ENCODE data around the gene TRPV2. TPM values are rescaled to one million over a fixed set of nuclear protein-coding genes. Genes with fewer than 3 reads are reported as not detected.
"Not testable (repeated sequence)": the region's sequence is repeated elsewhere in the genome, so short reads cannot be mapped to it uniquely, and the experiment has no call there.

TRPV2 gene
- polyA plus RNA-seq, 10 donors = 3.9 to 7.2 (median 5.8) TPM

DNA sequence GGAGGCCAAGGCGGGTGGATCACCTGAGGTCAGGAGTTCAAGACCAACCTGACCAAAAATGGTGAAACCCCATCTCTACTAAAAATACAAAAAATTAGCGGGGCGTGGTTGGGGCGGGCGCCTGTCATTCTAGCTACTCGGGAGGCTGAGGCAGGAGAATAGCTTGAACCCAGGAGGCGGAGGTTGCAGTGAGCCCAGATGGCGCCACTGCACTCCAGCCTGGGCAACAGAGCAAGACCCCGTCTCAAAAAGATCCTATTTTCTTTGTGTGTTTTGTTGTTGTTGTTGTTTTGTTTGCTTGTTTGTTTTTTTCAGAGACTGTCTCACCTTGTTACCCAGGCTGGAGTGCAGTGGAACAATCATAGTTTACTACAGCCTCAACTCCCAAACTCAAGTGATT, 11.5 kb upstream of the TRPV2 start:
- not testable (repeated sequence) for DNase-seq

- peak in 1 of 3 donors; percentile 82 for DNase-seq
Measured at GRCh38 chr17:16406742-16407674, 8.4 kb upstream of the TRPV2 start.

- peak; percentile 41 to 79 (median 76) for DNase-seq
Measured at GRCh38 chr17:16407911-16408588, 7.3 kb upstream of the TRPV2 start.

DNA sequence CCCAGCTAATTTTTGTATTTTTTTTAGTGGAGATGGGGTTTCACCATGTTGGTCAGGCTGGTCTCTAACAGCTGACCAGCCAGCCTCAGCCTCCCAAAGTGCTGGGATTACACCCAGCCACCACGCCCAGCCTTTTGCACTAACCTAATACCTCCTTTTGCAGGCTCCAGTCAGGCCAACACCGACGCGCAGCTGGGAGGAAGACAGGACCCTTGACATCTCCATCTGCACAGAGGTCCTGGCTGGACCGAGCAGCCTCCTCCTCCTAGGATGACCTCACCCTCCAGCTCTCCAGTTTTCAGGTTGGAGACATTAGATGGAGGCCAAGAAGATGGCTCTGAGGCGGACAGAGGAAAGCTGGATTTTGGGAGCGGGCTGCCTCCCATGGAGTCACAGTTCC, 2.0 kb downstream of the TRPV2 start:
- DNase-seq = no peak

DNA sequence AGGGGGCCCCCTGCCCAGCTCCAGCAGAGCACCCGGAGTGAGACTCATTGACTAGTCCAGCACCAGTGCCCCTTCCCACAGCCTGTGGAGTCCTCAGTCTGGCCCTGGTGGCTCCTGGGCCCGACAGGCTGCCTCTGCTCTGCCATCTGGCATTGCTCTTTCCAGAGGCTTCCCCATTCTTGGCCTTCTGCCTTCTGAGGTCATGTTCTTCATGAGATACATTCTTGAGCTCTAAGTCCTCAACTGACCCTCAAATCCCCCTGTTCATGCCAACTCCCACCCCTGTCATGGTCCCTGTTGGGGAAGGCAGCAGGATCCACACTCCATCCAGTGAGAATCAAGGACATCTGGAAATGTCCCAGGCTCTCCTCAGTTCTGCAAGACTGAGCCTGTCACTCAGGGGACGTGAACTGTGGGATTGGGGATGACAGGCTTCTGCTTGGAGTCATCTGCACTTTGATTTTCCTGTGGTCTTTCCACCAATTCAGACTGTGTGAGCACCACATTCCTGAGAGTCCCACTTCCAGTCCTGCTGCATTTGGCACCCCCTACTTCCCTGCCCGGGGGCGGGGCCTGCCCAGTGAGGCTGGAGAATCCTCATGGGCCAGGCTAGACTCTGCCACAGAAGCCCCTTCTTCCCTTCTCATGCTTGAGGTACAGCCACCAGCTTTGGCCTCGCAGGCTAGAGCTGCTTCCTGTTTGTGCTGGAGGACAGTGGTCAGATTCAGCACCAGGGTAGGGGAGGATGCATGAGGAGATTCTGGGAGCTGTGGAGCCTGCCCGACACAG, 2.7 kb downstream of the TRPV2 start:
- DNase-seq = no peak

DNA sequence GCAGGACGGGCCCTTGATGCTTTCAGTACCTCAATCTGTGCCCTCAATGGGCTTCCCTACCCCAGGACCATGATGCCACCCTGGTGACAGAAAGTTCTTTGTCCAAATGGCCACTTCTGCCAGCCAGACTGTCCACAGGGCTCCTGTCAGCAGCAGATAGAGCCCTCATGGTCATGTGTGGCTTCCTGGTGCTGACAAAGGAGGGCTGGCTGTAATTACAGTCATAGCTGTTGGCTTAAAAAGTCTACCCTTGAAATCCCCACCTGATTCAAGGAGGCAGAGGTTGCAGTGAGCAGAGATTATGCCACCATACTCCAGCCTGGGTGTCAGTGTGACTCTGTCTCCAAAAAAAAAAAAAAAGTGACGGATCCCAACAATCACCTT, 3.3 kb downstream of the TRPV2 start:
- DNase-seq = no peak

- DNase-seq = peak in 1 of 3 donors; percentile 73
Measured at GRCh38 chr17:16419074-16419928, 3.9 kb downstream of the TRPV2 start.

DNA sequence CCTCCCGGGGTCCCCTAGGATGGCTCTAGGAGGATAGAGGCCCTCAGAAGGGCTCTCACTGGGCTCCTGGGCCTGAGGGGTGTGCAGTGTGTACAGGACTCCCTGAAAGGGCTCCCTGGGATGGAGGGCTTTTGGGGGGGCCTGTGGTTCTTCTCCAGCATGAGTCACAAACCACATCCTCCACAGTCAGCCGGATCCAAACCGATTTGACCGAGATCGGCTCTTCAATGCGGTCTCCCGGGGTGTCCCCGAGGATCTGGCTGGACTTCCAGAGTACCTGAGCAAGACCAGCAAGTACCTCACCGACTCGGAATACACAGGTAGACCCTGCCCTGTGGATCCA, 4.5 kb downstream of the TRPV2 start:
- DNase-seq = peak in 1 of 3 donors; percentile 57

DNA sequence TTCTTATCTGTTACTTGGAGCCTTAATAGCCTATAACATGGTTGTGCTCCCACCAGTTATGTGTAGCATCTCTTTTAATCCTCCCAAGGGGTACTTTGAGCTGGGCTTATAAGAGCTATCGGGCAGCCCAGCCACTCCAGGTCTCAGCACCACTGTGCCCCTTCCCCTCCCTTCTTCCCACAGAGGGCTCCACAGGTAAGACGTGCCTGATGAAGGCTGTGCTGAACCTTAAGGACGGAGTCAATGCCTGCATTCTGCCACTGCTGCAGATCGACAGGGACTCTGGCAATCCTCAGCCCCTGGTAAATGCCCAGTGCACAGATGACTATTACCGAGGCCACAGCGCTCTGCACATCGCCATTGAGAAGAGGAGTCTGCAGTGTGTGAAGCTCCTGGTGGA, 7.0 kb downstream of the TRPV2 start:
- no peak for DNase-seq

GRCh38 chr17:16423226-16423872, 8.0 kb downstream of the TRPV2 start:
- no peak for DNase-seq

GRCh38 chr17:16425202-16425601, 9.8 kb downstream of the TRPV2 start:
- DNase-seq = no peak

DNA sequence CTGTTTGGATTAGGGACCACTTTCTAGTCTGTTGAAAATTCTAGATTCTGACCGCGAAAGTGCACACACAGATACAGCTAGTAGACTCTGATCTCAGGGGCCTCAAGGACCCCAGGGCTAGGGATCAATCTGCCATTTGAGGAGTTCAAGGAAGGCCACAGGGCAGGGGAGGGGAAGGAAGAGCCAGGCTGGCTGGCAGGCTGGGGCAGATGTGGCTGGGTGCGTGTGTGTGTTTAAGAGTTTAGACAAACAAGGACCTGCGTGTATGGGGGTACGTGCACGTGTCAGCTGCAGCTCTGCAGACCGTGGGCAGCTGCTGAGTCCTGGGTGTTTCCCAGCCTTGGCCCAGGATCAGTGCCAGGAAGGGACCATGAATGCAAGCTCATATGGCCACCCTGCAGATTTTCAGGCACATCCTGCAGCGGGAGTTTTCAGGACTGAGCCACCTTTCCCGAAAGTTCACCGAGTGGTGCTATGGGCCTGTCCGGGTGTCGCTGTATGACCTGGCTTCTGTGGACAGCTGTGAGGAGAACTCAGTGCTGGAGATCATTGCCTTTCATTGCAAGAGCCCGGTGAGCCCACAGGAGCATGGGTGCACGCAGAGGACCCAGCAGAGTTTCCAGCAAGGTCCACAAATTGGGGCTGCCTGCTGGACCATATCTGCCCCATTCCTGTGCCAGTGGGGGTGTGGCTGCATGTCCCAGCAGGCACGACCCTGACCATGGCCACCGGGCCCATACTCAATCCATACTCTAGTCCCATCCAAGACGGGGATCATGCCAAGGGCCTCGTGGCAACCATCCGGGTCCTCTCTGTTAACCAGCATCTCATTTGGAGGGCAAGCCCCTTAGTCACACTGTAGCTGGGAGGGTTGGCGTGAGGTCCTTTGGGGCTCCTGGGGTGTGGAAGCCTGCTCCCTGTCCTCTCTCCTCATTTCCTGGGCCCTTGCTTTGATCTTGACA, 10.6 kb downstream of the TRPV2 start:
- peak in 1 of 3 donors; percentile 52 for DNase-seq

DNA sequence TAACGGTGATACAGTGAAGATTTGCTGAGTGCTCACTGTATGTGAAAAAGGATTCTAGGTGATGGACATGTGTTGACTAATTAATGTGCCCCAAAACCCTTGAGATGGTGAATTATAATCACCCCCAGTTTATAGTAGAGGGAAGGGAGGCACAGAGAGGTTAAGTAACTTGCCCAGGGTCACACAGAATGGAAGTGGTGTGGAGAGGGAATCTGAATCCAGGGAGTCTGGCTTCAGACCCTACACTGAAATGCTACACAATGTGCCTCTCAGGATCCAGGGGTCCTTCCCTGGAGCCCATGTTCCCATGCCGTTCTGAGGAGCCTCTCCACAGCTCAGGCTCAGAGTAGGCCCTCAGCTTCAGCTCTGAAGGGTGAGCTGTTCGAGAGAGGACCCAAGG, 11.6 kb downstream of the TRPV2 start:
- no peak for DNase-seq

- peak in 2 of 3 donors; percentile 46 to 67 for DNase-seq
Measured at GRCh38 chr17:16428098-16428882, 12.9 kb downstream of the TRPV2 start.

- no peak for DNase-seq
Measured at GRCh38 chr17:16429083-16429482, 13.7 kb downstream of the TRPV2 start.

DNA sequence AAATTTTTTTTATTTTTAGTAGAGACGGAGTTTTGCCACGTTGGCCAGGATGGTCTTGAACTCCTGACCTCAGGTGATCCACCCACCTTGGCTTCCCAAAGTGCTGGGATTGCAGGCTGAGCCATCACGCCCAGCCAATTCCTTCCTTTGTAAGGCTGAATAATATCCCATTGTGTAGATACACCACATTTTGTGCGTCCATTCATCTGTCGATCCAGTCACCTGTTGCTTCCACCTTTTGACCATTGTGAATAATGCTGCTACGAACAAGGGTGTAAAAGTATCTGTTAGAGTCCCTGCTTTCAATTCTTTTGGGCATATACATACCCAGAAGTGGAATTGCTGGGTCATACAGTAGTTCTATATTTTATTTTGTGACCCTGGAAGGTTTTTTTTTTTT, 15.3 kb downstream of the TRPV2 start:
- DNase-seq = no peak

DNA sequence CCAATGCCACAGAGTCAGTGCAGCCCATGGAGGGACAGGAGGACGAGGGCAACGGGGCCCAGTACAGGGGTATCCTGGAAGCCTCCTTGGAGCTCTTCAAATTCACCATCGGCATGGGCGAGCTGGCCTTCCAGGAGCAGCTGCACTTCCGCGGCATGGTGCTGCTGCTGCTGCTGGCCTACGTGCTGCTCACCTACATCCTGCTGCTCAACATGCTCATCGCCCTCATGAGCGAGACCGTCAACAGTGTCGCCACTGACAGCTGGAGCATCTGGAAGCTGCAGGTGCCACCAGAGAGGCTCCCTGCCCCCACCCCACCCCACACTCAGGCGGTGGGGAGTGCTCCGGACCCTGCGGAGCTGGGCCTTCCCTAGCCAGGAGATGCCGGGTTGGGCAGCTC, 16.6 kb downstream of the TRPV2 start:
- DNase-seq = no peak

GRCh38 chr17:16433514-16433913, 18.1 kb downstream of the TRPV2 start:
- DNase-seq = no peak

DNA sequence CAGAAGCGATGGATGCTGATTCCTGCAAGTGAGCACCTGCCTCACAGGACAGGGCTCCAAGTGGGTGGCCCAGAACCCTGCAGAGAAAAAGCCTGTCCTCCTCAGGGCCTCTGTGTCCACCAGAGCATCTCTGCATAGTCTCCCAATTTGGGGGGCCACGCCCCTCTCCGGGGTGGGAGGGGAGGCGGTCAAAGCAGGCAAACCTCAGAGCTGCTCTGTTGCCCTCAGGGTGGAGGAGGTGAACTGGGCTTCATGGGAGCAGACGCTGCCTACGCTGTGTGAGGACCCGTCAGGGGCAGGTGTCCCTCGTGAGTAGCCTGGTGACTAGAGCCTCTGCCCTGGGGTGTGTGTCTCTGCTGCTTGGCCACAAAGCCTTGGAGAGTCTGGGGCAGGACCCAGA, 19.3 kb downstream of the TRPV2 start:
- DNase-seq = no peak

Measured in muscle of back (tissue), 11 donors.